MM.1S (cell line): ENCODE results near the gene ARHGAP26.

ENCODE experiments used
- DNase-seq: peaks from one replicate; pipeline ENCODE4 v3.0.0-alpha.2; 2015
- H2AFZ ChIP-seq: fragments of 300-600 bp; sonication (generic); 2 replicates; pipeline ENCODE4 v1.6.0; 2016; ENCODE audit warnings: antibody characterized with exemption, low read length
- H3F3A ChIP-seq: fragments of 300-600 bp; sonication (generic); 2 replicates; pipeline ENCODE4 v1.6.1; 2016; ENCODE audit warnings: mild to moderate bottlenecking, antibody characterized with exemption, low read length, moderate library complexity, mixed read lengths; ENCODE audit not compliant: insufficient read depth
- H3K27ac ChIP-seq: fragments of 300-600 bp; sonication (generic); 2 replicates; pipeline ENCODE4 v1.5.1; 2016; ENCODE audit warnings: mild to moderate bottlenecking, low read length
- H3K27me3 ChIP-seq: fragments of 300-600 bp; sonication (generic); replicated peaks from 2 replicates; pipeline ENCODE4 v1.6.0; 2016; ENCODE audit warnings: low read length; ENCODE audit not compliant: insufficient read depth
- H3K36me3 ChIP-seq: fragments of 300-600 bp; sonication (generic); replicated peaks from 2 replicates; pipeline ENCODE4 v1.6.1; 2016; ENCODE audit warnings: mild to moderate bottlenecking, low read length, mixed read lengths; ENCODE audit not compliant: insufficient read depth
- H3K4me1 ChIP-seq: fragments of 300-600 bp; sonication (generic); 2 replicates; pipeline ENCODE4 v1.6.1; 2016; ENCODE audit warnings: low read length, mixed read lengths
- H3K4me2 ChIP-seq: fragments of 300-600 bp; sonication (generic); 2 replicates; pipeline ENCODE4 v1.6.0; 2016; ENCODE audit warnings: low read depth, low read length
- H3K4me3 ChIP-seq: fragments of 300-600 bp; sonication (generic); 2 replicates; pipeline ENCODE4 v1.5.1; 2016; ENCODE audit warnings: low read length, mixed read lengths
- H3K79me2 ChIP-seq: fragments of 300-600 bp; sonication (generic); 2 replicates; pipeline ENCODE4 v1.6.1; 2016; ENCODE audit warnings: mixed run types, low read length, mixed read lengths
- H3K9ac ChIP-seq: fragments of 300-600 bp; sonication (generic); 2 replicates; pipeline ENCODE4 v1.6.1; 2016; ENCODE audit warnings: low read length, mixed read lengths
- H3K9me2 ChIP-seq: fragments of 300-600 bp; sonication (generic); replicated peaks from 2 replicates; pipeline ENCODE4 v1.6.1; 2016; ENCODE audit warnings: mild to moderate bottlenecking, low read length, mixed read lengths; ENCODE audit not compliant: insufficient read depth
- H3K9me3 ChIP-seq: fragments of 300-600 bp; sonication (generic); replicated peaks from 2 replicates; pipeline ENCODE4 v1.6.1; 2016; ENCODE audit warnings: mild to moderate bottlenecking, low read length, mixed read lengths; ENCODE audit not compliant: insufficient read depth
- H4K20me1 ChIP-seq: fragments of 300-600 bp; sonication (generic); 2 replicates; pipeline ENCODE4 v1.6.1; 2016; ENCODE audit warnings: mild to moderate bottlenecking, low read length, moderate library complexity, mixed read lengths; ENCODE audit not compliant: insufficient read depth
- EZH2 ChIP-seq: fragments of 300-600 bp; sonication (generic); optimal IDR thresholded peaks from 2 replicates; pipeline ENCODE3; 2017; ENCODE audit warnings: low read depth, mild to moderate bottlenecking, antibody characterized with exemption, low read length, mixed read lengths
- EZH2phosphoT487 ChIP-seq: fragments of 300-600 bp; sonication (generic); IDR thresholded peaks from 2 replicates; pipeline ENCODE4 v1.6.1; 2018; ENCODE audit warnings: antibody characterized with exemption, low read length
- TF ChIP-seq, protein P1 (sequence below): fragments of 300-600 bp; sonication (generic); IDR thresholded peaks from 2 replicates; pipeline ENCODE4 v1.5.1; 2016; ENCODE audit warnings: antibody characterized with exemption, low read length, mixed read lengths

Gene ARHGAP26

DNA sequence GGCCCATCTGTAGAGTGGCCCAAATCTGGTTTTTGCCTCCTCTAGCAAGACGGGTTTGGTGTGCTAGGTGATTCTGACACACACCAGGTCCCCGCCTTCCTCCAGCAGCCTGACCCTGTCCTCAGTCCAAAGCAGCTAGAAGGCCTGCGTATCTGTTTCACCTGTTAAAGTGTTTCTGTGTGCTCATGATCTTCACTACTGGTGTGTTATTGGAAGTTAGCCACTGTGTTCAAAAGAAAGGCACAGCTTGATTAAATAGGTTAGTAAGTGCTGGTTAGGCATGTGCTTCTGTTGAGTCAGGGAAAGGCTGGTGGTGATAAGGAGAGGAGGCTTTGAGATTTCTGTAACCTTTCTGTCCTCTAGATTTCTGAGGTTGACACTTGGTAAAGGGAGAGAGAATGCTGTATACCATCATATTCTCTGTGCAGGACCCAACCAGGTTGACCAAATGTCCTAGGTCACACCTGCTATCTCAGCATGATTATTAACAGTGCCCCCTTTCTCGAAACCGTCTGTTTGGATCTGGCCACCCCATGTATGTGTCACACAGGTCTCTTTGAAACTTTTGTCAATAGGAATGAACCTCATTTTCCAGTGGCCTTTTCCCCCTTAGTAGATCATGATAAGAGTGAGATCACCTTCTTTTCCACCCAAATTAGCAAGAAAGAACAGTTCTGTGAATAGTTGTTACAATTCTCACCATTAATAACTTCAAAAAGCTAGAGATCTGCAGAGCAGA is 58.8 kb downstream of the ARHGAP26 start:
- H3K27me3 ChIP-seq, result no peaks in the 10 kb centered on the region
- no peak overlapping the region for H3K9ac ChIP-seq
- no peak overlapping the region for H3K27ac ChIP-seq
- H3K79me2 ChIP-seq, result no peaks in the 10 kb centered on the region
- no peak overlapping the region for H3K4me2 ChIP-seq
- H3K36me3 ChIP-seq, result no peaks in the 10 kb centered on the region
- DNase-seq, result no peak
- H3K9me3 ChIP-seq, result no peaks in the 10 kb centered on the region
- H3K4me1 ChIP-seq, result no peaks in the 10 kb centered on the region
- H3F3A ChIP-seq, result no peaks in the 10 kb centered on the region
- no peaks in the 10 kb centered on the region for H4K20me1 ChIP-seq
- no peak overlapping the region for H3K4me3 ChIP-seq
- no peak overlapping the region for H2AFZ ChIP-seq
- TF ChIP-seq EZH2phosphoT487, result no peak
- TF ChIP-seq, protein P1, sequence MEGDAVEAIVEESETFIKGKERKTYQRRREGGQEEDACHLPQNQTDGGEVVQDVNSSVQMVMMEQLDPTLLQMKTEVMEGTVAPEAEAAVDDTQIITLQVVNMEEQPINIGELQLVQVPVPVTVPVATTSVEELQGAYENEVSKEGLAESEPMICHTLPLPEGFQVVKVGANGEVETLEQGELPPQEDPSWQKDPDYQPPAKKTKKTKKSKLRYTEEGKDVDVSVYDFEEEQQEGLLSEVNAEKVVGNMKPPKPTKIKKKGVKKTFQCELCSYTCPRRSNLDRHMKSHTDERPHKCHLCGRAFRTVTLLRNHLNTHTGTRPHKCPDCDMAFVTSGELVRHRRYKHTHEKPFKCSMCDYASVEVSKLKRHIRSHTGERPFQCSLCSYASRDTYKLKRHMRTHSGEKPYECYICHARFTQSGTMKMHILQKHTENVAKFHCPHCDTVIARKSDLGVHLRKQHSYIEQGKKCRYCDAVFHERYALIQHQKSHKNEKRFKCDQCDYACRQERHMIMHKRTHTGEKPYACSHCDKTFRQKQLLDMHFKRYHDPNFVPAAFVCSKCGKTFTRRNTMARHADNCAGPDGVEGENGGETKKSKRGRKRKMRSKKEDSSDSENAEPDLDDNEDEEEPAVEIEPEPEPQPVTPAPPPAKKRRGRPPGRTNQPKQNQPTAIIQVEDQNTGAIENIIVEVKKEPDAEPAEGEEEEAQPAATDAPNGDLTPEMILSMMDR, result no peak
- no peak for TF ChIP-seq EZH2
- H3K9me2 ChIP-seq, result no peaks in the 10 kb centered on the region

DNA sequence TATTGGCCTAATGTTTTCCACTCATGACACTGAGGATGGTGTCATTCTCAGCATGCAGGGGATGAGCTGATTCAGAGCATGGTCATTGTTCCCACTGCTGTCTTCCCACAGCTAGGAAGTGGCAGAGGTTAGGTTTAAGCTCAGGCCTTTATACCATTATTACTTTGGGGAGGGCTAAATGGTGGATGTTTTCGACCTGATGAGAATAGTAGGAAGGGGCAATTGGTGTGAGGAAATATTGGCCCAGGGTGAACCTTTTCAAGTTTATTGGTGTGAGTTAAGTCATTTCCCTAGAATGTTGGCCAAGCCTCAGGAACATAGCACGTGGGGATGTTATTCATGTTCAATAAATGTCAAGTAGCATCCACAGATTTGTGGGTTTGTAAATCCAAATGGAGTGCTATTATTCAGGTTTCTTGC is 59.6 kb downstream of the ARHGAP26 start:
- Histone ChIP-seq H3K27ac (no peak overlapping the region), H3K27me3 (no peaks in the 10 kb centered on the region), H3K9me3 (no peaks in the 10 kb centered on the region), H3F3A (no peaks in the 10 kb centered on the region), H2AFZ (no peak overlapping the region), H3K9me2 (no peaks in the 10 kb centered on the region), H3K4me2 (no peak overlapping the region), H3K79me2 (no peaks in the 10 kb centered on the region), H3K9ac (no peak overlapping the region), H4K20me1 (no peaks in the 10 kb centered on the region), H3K36me3 (no peaks in the 10 kb centered on the region), H3K4me1 (no peaks in the 10 kb centered on the region), H3K4me3 (no peak overlapping the region)
- no peak for DNase-seq
- TF ChIP-seq EZH2, result no peak
- TF ChIP-seq, protein P1, result no peak
- no peak for TF ChIP-seq EZH2phosphoT487

DNA sequence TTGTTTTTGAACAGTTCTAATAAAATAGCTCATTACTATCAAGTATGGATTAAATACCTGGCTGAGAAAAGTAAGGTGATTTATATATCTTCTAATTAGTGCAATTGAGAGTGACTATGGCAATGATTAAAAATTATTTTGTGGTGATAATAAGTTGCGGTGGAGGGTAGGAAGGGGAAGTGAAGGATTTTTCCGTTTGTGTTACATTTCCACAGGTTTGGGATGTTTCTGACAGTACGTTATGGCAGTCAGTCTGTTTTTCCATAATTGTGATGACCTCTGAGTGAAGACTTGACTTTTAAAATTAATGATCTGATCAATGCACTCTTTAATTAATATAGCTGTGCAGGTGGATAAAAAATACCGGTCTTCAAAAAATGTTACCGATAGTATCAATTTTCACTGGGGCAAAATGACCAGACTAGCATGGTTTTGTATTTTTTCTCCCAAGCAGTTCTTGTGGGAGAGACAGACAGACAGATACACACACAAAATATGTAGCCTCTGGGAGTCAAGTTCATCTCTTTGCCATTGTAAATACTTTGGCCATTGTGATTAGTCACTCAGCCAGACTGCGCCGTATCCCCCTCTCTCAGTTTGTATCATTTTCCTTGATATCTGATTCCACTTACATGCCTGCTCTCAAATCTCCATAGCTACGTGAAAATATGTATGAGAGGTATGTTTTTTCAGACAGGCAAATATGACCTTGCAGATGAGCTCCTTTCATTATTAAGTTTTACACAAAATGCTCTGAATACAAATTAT is 60.2 kb downstream of the ARHGAP26 start:
- no peak overlapping the region for H3K27ac ChIP-seq
- H3K9me2 ChIP-seq, result no peaks in the 10 kb centered on the region
- H3F3A ChIP-seq, result no peaks in the 10 kb centered on the region
- no peaks in the 10 kb centered on the region for H3K9me3 ChIP-seq
- no peaks in the 10 kb centered on the region for H3K36me3 ChIP-seq
- no peaks in the 10 kb centered on the region for H4K20me1 ChIP-seq
- H3K4me1 ChIP-seq, result no peaks in the 10 kb centered on the region
- no peak overlapping the region for H3K9ac ChIP-seq
- no peaks in the 10 kb centered on the region for H3K27me3 ChIP-seq
- no peak overlapping the region for H3K4me2 ChIP-seq
- DNase-seq, result no peak
- H3K4me3 ChIP-seq, result no peak overlapping the region
- H3K79me2 ChIP-seq, result no peaks in the 10 kb centered on the region
- H2AFZ ChIP-seq, result no peak overlapping the region
- no peak for TF ChIP-seq EZH2phosphoT487
- TF ChIP-seq, protein P1, result no peak
- no peak for TF ChIP-seq EZH2
